Neural cell (in vitro differentiated cells): ENCODE results near the gene USP6NL.

Experiments used
- CTCF ChIP-seq: fragments of 450-650 bp; IDR thresholded peaks from 2 replicates; pipeline ENCODE4 v1.5.1; 2014; ENCODE audit warnings: antibody characterized with exemption, mild to moderate bottlenecking, moderate library complexity; ENCODE audit not compliant: poor library complexity, severe bottlenecking
- EP300 ChIP-seq: fragments of 450-650 bp; conservative IDR thresholded peaks from 2 replicates; pipeline ENCODE4 v1.6.1; 2014; ENCODE audit warnings: antibody characterized with exemption, mild to moderate bottlenecking, moderate library complexity; ENCODE audit not compliant: poor library complexity, severe bottlenecking
- EZH2 ChIP-seq: fragments of 200-600, 300-800 bp; shearing (Covaris generic), sonication (generic); IDR thresholded peaks from 2 replicates; pipeline ENCODE4 v1.6.1; 2014; ENCODE audit warnings: antibody characterized with exemption, low read length, borderline replicate concordance, mild to moderate bottlenecking; ENCODE audit not compliant: insufficient read depth, poor library complexity, severe bottlenecking
- MXI1 ChIP-seq: fragments of 450-650 bp; conservative IDR thresholded peaks from 2 replicates; pipeline ENCODE4 v1.6.1; 2014; ENCODE audit warnings: antibody characterized with exemption, mild to moderate bottlenecking; ENCODE audit not compliant: poor library complexity, severe bottlenecking
- POLR2AphosphoS5 ChIP-seq: IDR thresholded peaks from 2 replicates; pipeline ENCODE4 v1.6.1; 2012
- RAD21 ChIP-seq: fragments of 450-650 bp; conservative IDR thresholded peaks from 2 replicates; pipeline ENCODE4 v1.6.1; 2014; ENCODE audit warnings: antibody characterized with exemption, mild to moderate bottlenecking, moderate library complexity
- TAF1 ChIP-seq: IDR thresholded peaks from 2 replicates; pipeline ENCODE4 v1.6.1; 2012; ENCODE audit warnings: low read depth
- TF ChIP-seq, protein P1 (sequence below): IDR thresholded peaks from 2 replicates; pipeline ENCODE4 v1.6.1; 2012; ENCODE audit warnings: borderline replicate concordance

GRCh38 chr10:11615396-11615795 lies 3.9 kb upstream of the USP6NL start:
- no peak for TF ChIP-seq CTCF
- TF ChIP-seq RAD21: no peak
- no peak for TF ChIP-seq POLR2AphosphoS5
- no peak for TF ChIP-seq MXI1
- no peak for TF ChIP-seq EP300
- TF ChIP-seq TAF1: no peak
- TF ChIP-seq, protein P1, sequence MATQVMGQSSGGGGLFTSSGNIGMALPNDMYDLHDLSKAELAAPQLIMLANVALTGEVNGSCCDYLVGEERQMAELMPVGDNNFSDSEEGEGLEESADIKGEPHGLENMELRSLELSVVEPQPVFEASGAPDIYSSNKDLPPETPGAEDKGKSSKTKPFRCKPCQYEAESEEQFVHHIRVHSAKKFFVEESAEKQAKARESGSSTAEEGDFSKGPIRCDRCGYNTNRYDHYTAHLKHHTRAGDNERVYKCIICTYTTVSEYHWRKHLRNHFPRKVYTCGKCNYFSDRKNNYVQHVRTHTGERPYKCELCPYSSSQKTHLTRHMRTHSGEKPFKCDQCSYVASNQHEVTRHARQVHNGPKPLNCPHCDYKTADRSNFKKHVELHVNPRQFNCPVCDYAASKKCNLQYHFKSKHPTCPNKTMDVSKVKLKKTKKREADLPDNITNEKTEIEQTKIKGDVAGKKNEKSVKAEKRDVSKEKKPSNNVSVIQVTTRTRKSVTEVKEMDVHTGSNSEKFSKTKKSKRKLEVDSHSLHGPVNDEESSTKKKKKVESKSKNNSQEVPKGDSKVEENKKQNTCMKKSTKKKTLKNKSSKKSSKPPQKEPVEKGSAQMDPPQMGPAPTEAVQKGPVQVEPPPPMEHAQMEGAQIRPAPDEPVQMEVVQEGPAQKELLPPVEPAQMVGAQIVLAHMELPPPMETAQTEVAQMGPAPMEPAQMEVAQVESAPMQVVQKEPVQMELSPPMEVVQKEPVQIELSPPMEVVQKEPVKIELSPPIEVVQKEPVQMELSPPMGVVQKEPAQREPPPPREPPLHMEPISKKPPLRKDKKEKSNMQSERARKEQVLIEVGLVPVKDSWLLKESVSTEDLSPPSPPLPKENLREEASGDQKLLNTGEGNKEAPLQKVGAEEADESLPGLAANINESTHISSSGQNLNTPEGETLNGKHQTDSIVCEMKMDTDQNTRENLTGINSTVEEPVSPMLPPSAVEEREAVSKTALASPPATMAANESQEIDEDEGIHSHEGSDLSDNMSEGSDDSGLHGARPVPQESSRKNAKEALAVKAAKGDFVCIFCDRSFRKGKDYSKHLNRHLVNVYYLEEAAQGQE: no peak
- TF ChIP-seq EZH2: no peak
